HEK293 (cell line): ENCODE measurements around the gene MARK3.

Experiments used
- CTCF ChIA-PET: fragments of 350-600 bp; formaldehyde crosslinking; extraction: SDS; loops from one replicate; lab custom pipeline; 2021; ENCODE audit warnings: antibody characterized with exemption; lab: Yijun Ruan, JAX
- POLR2A ChIA-PET: fragments of 300-600 bp; formaldehyde crosslinking; extraction: SDS; loops from one replicate; lab custom pipeline; 2020; ENCODE audit warnings: antibody characterized with exemption, inconsistent platforms; lab: Yijun Ruan, JAX
- H3K27ac ChIP-seq: fragments of 200-500 bp; sonication (Bioruptor generic); 2 replicates; pipeline ENCODE4 v1.5.1; 2014; ENCODE audit warnings: low read depth, low read length, control low read depth, inconsistent platforms; ENCODE audit errors: extremely low read depth
- H3K36me3 ChIP-seq, 2 experiments: fragments of 200-500 bp in 1 of 2; sonication (Bioruptor generic) in 1 of 2; 1 replicate in 1 of 2; 2 replicates in 1 of 2; pipeline ENCODE4 v1.5.1; 2014 to 2017; ENCODE audit warnings: inconsistent platforms in 2 of 2, low read length in 2 of 2; ENCODE audit not compliant: control insufficient read depth in 2 of 2, insufficient read depth in 1 of 2
- H3K4me1 ChIP-seq: fragments of 200-500 bp; sonication (Bioruptor generic); 2 replicates; pipeline ENCODE4 v1.5.1; 2014; ENCODE audit warnings: mild to moderate bottlenecking, low read length, inconsistent platforms; ENCODE audit not compliant: control insufficient read depth, insufficient read depth
- H3K4me3 ChIP-seq: 2 replicates; pipeline ENCODE4 v1.5.1; 2011; ENCODE audit warnings: low read depth, mild to moderate bottlenecking, control low read depth, low read length, moderate library complexity
- H3K9me3 ChIP-seq: fragments of 200-500 bp; sonication (Bioruptor generic); 2 replicates; pipeline ENCODE4 v1.5.1; 2014; ENCODE audit warnings: low read depth, low read length, inconsistent platforms; ENCODE audit not compliant: control insufficient read depth, insufficient read depth
- SCRT1 ChIP-seq: fragments of 450-650 bp; formaldehyde crosslinking; IDR thresholded peaks from 2 replicates; pipeline ENCODE4 v1.5.1; 2016; ENCODE audit warnings: missing biosample characterization, missing genetic modification characterization, borderline replicate concordance
- SCRT2 ChIP-seq: fragments of 450-650 bp; formaldehyde crosslinking; IDR thresholded peaks from 2 replicates; pipeline ENCODE4 v1.5.1; 2016; ENCODE audit warnings: missing biosample characterization, missing genetic modification characterization
- YY1 ChIP-seq: fragments of 450-650 bp; formaldehyde crosslinking; IDR thresholded peaks from 2 replicates; pipeline ENCODE4 v1.5.1; 2018; ENCODE audit warnings: missing biosample characterization, missing genetic modification characterization
- ZFP3 ChIP-seq: fragments of 450-650 bp; formaldehyde crosslinking; IDR thresholded peaks from 2 replicates; pipeline ENCODE4 v1.5.1; 2016; ENCODE audit warnings: low read depth, missing biosample characterization, missing genetic modification characterization
- ZFP37 ChIP-seq: fragments of 450-650 bp; formaldehyde crosslinking; IDR thresholded peaks from 2 replicates; pipeline ENCODE4 v1.5.1; 2016; ENCODE audit warnings: missing biosample characterization, missing genetic modification characterization
- ZNF140 ChIP-seq: fragments of 450-650 bp; formaldehyde crosslinking; IDR thresholded peaks from 2 replicates; pipeline ENCODE4 v1.5.1; 2016; ENCODE audit warnings: missing biosample characterization, missing genetic modification characterization
- ZNF19 ChIP-seq: fragments of 450-650 bp; formaldehyde crosslinking; IDR thresholded peaks from 2 replicates; pipeline ENCODE4; 2016; ENCODE audit warnings: missing biosample characterization, missing genetic modification characterization, low read depth
- ZNF239 ChIP-seq: fragments of 450-650 bp; formaldehyde crosslinking; IDR thresholded peaks from 2 replicates; pipeline ENCODE4 v1.5.1; 2016; ENCODE audit warnings: missing biosample characterization, missing genetic modification characterization
- ZNF426 ChIP-seq: fragments of 450-650 bp; formaldehyde crosslinking; IDR thresholded peaks from 2 replicates; pipeline ENCODE4 v1.5.1; 2017; ENCODE audit warnings: missing biosample characterization, missing genetic modification characterization, mild to moderate bottlenecking, inconsistent platforms, moderate library complexity
- ZNF626 ChIP-seq: fragments of 450-650 bp; sonication (Bioruptor Pico); formaldehyde crosslinking; IDR thresholded peaks from 2 replicates; pipeline ENCODE4 v1.5.1; 2018; ENCODE audit warnings: missing biosample characterization, missing genetic modification characterization, inconsistent platforms
- TF ChIP-seq, protein P1 (sequence below): fragments of 450-650 bp; formaldehyde crosslinking; IDR thresholded peaks from 2 replicates; pipeline ENCODE4 v1.5.1; 2016; ENCODE audit warnings: missing biosample characterization, missing genetic modification characterization
- TF ChIP-seq, protein P2 (sequence below): fragments of 450-650 bp; formaldehyde crosslinking; IDR thresholded peaks from 2 replicates; pipeline ENCODE4 v1.5.1; 2016; ENCODE audit warnings: missing biosample characterization, missing genetic modification characterization, low read depth
- TF ChIP-seq, protein P3 (sequence below): fragments of 450-650 bp; formaldehyde crosslinking; IDR thresholded peaks from 2 replicates; pipeline ENCODE4 v1.5.0; 2017; ENCODE audit warnings: missing biosample characterization, missing genetic modification characterization, borderline replicate concordance
- TF ChIP-seq, protein P4 (sequence below): fragments of 450-650 bp; formaldehyde crosslinking; IDR thresholded peaks from 2 replicates; pipeline ENCODE4 v1.5.1; 2016; ENCODE audit warnings: missing biosample characterization, missing genetic modification characterization
- TF ChIP-seq, protein P5 (sequence below): fragments of 450-650 bp; formaldehyde crosslinking; IDR thresholded peaks from 2 replicates; pipeline ENCODE4 v1.5.1; 2017; ENCODE audit warnings: missing biosample characterization, missing genetic modification characterization
- TF ChIP-seq, protein P6 (sequence below): fragments of 450-650 bp; formaldehyde crosslinking; IDR thresholded peaks from 2 replicates; pipeline ENCODE4 v1.5.1; 2016; ENCODE audit warnings: missing biosample characterization, missing genetic modification characterization, borderline replicate concordance

Gene MARK3

DNA sequence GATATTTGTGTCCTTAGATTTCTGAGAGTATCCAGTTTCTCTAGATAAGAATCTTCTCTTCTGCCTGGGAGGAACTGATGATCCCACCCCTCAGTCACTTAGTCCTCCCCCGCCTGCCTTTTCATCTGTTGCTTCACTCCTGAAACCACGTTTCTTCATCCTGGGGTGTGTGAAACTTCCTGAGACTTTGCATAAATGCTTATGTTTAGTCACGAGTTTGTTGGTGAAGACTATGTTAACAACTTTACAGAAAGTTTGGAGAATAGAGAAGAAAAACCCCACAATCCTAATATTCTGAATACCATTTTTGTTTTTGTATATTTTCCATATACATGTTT lies 33.2 kb downstream of the MARK3 start:
- POLR2A ChIA-PET, result interaction anchor here (0.6 to 0.8 kb wide), 2 partner anchors 84 to 1457 kb away, joined by 3 to 7 read pairs; partner anchors contain the start of gene EIF5

DNA sequence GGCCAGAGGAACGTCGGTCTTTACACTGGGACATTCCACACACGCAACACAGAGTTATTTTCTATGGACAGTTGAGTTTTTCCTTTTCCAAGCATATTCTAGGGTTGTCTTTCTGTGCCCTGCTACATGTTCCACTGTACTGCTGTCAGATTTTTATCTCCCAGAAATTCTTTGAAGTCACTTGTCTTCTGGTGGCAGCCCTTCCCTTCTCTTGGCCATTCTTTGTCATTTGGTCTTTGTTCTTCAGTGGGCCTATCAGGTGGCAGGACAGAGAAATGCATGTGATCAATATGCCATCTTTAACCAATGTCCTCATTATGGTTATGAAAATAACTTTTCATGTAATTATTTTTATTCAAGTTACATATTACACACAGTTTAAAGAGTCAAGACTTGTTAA lies 36.3 kb downstream of the MARK3 start:
- Histone ChIP-seq H3K4me1 (peaks cover 18% of the 10 kb centered on the region; the same call in 1 of the 2 replicates), H3K27ac (no peak overlapping the region), H3K4me3 (no peak overlapping the region), H3K9me3 (no peaks in the 10 kb centered on the region), H3K36me3 (peaks cover 0 to under 1% of the 10 kb centered on the region in 2 experiments; a peak in 2 of 3 replicates)
- CTCF ChIA-PET, result no interaction called here
- POLR2A ChIA-PET, result no interaction called here
- TF ChIP-seq ZNF239 (tag by site-specific recombination) (no peak), ZFP3 (tag by site-specific recombination) (no peak), ZFP37 (tag by site-specific recombination) (no peak), ZNF426 (tag by site-specific recombination) (no peak), ZNF626 (tag by site-specific recombination) (no peak), YY1 (tag by site-specific recombination) (no peak), ZNF19 (no peak), ZNF140 (no peak)
- TF ChIP-seq, protein P1, sequence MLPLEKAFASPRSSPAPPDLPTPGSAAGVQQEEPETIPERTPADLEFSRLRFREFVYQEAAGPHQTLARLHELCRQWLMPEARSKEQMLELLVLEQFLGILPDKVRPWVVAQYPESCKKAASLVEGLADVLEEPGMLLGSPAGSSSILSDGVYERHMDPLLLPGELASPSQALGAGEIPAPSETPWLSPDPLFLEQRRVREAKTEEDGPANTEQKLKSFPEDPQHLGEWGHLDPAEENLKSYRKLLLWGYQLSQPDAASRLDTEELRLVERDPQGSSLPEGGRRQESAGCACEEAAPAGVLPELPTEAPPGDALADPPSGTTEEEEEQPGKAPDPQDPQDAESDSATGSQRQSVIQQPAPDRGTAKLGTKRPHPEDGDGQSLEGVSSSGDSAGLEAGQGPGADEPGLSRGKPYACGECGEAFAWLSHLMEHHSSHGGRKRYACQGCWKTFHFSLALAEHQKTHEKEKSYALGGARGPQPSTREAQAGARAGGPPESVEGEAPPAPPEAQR (tag by site-specific recombination), result no peak
- TF ChIP-seq, protein P2, sequence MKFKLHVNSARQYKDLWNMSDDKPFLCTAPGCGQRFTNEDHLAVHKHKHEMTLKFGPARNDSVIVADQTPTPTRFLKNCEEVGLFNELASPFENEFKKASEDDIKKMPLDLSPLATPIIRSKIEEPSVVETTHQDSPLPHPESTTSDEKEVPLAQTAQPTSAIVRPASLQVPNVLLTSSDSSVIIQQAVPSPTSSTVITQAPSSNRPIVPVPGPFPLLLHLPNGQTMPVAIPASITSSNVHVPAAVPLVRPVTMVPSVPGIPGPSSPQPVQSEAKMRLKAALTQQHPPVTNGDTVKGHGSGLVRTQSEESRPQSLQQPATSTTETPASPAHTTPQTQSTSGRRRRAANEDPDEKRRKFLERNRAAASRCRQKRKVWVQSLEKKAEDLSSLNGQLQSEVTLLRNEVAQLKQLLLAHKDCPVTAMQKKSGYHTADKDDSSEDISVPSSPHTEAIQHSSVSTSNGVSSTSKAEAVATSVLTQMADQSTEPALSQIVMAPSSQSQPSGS (tag by site-specific recombination), result no peak
- TF ChIP-seq, protein P3, sequence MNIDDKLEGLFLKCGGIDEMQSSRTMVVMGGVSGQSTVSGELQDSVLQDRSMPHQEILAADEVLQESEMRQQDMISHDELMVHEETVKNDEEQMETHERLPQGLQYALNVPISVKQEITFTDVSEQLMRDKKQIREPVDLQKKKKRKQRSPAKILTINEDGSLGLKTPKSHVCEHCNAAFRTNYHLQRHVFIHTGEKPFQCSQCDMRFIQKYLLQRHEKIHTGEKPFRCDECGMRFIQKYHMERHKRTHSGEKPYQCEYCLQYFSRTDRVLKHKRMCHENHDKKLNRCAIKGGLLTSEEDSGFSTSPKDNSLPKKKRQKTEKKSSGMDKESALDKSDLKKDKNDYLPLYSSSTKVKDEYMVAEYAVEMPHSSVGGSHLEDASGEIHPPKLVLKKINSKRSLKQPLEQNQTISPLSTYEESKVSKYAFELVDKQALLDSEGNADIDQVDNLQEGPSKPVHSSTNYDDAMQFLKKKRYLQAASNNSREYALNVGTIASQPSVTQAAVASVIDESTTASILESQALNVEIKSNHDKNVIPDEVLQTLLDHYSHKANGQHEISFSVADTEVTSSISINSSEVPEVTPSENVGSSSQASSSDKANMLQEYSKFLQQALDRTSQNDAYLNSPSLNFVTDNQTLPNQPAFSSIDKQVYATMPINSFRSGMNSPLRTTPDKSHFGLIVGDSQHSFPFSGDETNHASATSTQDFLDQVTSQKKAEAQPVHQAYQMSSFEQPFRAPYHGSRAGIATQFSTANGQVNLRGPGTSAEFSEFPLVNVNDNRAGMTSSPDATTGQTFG (tag by site-specific recombination), result no peak
- TF ChIP-seq, protein P4, sequence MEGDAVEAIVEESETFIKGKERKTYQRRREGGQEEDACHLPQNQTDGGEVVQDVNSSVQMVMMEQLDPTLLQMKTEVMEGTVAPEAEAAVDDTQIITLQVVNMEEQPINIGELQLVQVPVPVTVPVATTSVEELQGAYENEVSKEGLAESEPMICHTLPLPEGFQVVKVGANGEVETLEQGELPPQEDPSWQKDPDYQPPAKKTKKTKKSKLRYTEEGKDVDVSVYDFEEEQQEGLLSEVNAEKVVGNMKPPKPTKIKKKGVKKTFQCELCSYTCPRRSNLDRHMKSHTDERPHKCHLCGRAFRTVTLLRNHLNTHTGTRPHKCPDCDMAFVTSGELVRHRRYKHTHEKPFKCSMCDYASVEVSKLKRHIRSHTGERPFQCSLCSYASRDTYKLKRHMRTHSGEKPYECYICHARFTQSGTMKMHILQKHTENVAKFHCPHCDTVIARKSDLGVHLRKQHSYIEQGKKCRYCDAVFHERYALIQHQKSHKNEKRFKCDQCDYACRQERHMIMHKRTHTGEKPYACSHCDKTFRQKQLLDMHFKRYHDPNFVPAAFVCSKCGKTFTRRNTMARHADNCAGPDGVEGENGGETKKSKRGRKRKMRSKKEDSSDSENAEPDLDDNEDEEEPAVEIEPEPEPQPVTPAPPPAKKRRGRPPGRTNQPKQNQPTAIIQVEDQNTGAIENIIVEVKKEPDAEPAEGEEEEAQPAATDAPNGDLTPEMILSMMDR (tag by site-specific recombination), result no peak

More for the DNA sequence above, 33.2 kb downstream of the MARK3 start:
- no peak overlapping the region for H3K4me3 ChIP-seq
- CTCF ChIA-PET, result interaction anchor here (0.8 to 0.9 kb wide), 2 partner anchors 8 to 22 kb away, joined by 3 to 4 read pairs; no protein-coding TSS in a partner anchor
- H3K9me3 ChIP-seq, result no peaks in the 10 kb centered on the region
- H3K4me1 ChIP-seq, result peaks cover 18% of the 10 kb centered on the region; the same call in 1 of the 2 replicates
- TF ChIP-seq SCRT2 (tag by site-specific recombination), result peak; percentile 75; the same call in 1 of the 2 replicates
- TF ChIP-seq SCRT1 (tag by site-specific recombination), result 0 out of 2 replicates have a peak, but pooled peaks have one; percentile 53
- TF ChIP-seq, protein P5, sequence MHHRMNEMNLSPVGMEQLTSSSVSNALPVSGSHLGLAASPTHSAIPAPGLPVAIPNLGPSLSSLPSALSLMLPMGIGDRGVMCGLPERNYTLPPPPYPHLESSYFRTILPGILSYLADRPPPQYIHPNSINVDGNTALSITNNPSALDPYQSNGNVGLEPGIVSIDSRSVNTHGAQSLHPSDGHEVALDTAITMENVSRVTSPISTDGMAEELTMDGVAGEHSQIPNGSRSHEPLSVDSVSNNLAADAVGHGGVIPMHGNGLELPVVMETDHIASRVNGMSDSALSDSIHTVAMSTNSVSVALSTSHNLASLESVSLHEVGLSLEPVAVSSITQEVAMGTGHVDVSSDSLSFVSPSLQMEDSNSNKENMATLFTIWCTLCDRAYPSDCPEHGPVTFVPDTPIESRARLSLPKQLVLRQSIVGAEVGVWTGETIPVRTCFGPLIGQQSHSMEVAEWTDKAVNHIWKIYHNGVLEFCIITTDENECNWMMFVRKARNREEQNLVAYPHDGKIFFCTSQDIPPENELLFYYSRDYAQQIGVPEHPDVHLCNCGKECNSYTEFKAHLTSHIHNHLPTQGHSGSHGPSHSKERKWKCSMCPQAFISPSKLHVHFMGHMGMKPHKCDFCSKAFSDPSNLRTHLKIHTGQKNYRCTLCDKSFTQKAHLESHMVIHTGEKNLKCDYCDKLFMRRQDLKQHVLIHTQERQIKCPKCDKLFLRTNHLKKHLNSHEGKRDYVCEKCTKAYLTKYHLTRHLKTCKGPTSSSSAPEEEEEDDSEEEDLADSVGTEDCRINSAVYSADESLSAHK, result peak; percentile 49; the same call in 1 of the 2 replicates
- TF ChIP-seq, protein P6, sequence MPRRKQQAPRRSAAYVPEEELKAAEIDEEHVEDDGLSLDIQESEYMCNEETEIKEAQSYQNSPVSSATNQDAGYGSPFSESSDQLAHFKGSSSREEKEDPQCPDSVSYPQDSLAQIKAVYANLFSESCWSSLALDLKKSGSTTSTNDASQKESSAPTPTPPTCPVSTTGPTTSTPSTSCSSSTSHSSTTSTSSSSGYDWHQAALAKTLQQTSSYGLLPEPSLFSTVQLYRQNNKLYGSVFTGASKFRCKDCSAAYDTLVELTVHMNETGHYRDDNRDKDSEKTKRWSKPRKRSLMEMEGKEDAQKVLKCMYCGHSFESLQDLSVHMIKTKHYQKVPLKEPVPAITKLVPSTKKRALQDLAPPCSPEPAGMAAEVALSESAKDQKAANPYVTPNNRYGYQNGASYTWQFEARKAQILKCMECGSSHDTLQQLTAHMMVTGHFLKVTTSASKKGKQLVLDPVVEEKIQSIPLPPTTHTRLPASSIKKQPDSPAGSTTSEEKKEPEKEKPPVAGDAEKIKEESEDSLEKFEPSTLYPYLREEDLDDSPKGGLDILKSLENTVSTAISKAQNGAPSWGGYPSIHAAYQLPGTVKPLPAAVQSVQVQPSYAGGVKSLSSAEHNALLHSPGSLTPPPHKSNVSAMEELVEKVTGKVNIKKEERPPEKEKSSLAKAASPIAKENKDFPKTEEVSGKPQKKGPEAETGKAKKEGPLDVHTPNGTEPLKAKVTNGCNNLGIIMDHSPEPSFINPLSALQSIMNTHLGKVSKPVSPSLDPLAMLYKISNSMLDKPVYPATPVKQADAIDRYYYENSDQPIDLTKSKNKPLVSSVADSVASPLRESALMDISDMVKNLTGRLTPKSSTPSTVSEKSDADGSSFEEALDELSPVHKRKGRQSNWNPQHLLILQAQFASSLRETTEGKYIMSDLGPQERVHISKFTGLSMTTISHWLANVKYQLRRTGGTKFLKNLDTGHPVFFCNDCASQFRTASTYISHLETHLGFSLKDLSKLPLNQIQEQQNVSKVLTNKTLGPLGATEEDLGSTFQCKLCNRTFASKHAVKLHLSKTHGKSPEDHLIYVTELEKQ (tag by site-specific recombination), result no peak
- H3K36me3 ChIP-seq, result peaks cover 4 to 9% of the 10 kb centered on the region in 2 experiments; a peak in 2 of 3 replicates
- no peak overlapping the region for H3K27ac ChIP-seq
